Mesendoderm (in vitro differentiated cells): ENCODE data around the gene SUPT5H.

Experiments used
- DNase-seq: peaks from one replicate; pipeline ENCODE4 v3.0.0; 2013
- H2AK5ac ChIP-seq: 2 replicates; pipeline ENCODE4 v1.6.1; 2013; ENCODE audit warnings: low read length, inconsistent platforms
- H2BK120ac ChIP-seq: 2 replicates; pipeline ENCODE4 v1.6.1; 2013; ENCODE audit warnings: low read depth, mild to moderate bottlenecking, low read length, moderate library complexity, mixed read lengths
- H2BK15ac ChIP-seq: replicated peaks from 2 replicates; pipeline ENCODE4 v1.6.1; 2013; ENCODE audit warnings: low read depth, mild to moderate bottlenecking, moderate library complexity
- H2BK5ac ChIP-seq: 2 replicates; pipeline ENCODE4 v1.6.1; 2013; ENCODE audit warnings: low read length, inconsistent platforms
- H3K18ac ChIP-seq: 2 replicates; pipeline ENCODE4 v1.6.1; 2013; ENCODE audit warnings: mild to moderate bottlenecking, low read length, mixed read lengths
- H3K23ac ChIP-seq: one replicate; pipeline ENCODE4 v1.6.1; 2013; ENCODE audit warnings: low read length
- H3K27ac ChIP-seq: 2 replicates; pipeline ENCODE4 v1.5.1; 2013; ENCODE audit warnings: low read depth, mild to moderate bottlenecking, inconsistent platforms, low read length, moderate library complexity
- H3K27me3 ChIP-seq: 2 replicates; pipeline ENCODE4 v1.6.1; 2013; ENCODE audit warnings: low read length, control low read depth, mild to moderate bottlenecking, inconsistent platforms; ENCODE audit not compliant: insufficient read depth, poor library complexity
- H3K36me3 ChIP-seq: 2 replicates; pipeline ENCODE4 v1.6.1; 2013; ENCODE audit warnings: low read length, inconsistent platforms; ENCODE audit not compliant: control insufficient read depth, insufficient read depth
- H3K4ac ChIP-seq: one replicate; pipeline ENCODE4 v1.6.1; 2013; ENCODE audit warnings: low read depth, mild to moderate bottlenecking, low read length, moderate library complexity
- H3K4me1 ChIP-seq: 2 replicates; pipeline ENCODE4 v1.6.1; 2013; ENCODE audit warnings: low read depth, low read length, inconsistent platforms; ENCODE audit not compliant: control insufficient read depth
- H3K4me2 ChIP-seq: 2 replicates; pipeline ENCODE4 v1.6.1; 2013; ENCODE audit warnings: low read length
- H3K4me3 ChIP-seq: 2 replicates; pipeline ENCODE4 v1.5.1; 2013; ENCODE audit warnings: mild to moderate bottlenecking, low read length
- H3K56ac ChIP-seq: one replicate; pipeline ENCODE4 v1.6.1; 2013; ENCODE audit warnings: low read length
- H3K79me1 ChIP-seq: 2 replicates; pipeline ENCODE4 v1.6.1; 2013; ENCODE audit warnings: low read length, inconsistent platforms
- H3K79me2 ChIP-seq: 2 replicates; pipeline ENCODE4 v1.6.1; 2013; ENCODE audit warnings: mild to moderate bottlenecking, low read length; ENCODE audit not compliant: control insufficient read depth, insufficient read depth
- H3K9ac ChIP-seq: 2 replicates; pipeline ENCODE4 v1.6.1; 2013; ENCODE audit warnings: low read length, inconsistent platforms
- H4K5ac ChIP-seq: one replicate; pipeline ENCODE4 v1.6.1; 2013; ENCODE audit warnings: low read length
- H4K8ac ChIP-seq: one replicate; pipeline ENCODE4 v1.6.1; 2013; ENCODE audit warnings: low read depth, mild to moderate bottlenecking, control low read depth, low read length, moderate library complexity
- WGBS: extraction: QIAGEN DNeasy Blood & Tissue Kit; methylation state at CpG from one replicate; pipeline ENCODE4 v1.1.7; 2013; ENCODE audit warnings: low lambda C conversion rate, missing lambda C conversion rate; ENCODE audit not compliant: insufficient coverage; ENCODE audit errors: extremely low coverage; 5-methylcytosine and 5-hydroxymethylcytosine counted together

The SUPT5H gene

DNA sequence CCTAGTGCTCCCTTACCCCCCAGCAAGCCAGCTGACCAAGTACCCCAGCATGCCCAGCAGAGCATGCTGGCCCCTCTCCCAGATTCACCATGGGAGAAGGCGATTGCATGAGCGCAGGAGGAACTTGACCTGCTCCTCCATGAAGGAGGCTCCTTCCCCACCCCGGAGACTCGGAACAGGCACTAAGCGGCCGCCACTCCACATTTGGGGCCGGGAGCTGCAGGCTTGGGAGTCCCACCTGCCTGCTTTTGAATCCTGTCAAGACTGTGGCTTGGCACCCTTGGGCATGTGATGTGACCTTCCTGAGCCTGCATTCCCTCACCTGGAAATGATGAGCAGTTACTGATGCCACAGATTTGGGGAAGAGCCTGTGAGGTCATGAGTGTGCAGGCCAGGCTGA lies 22.6 kb downstream of the SUPT5H start:
- Histone ChIP-seq H3K79me2 (no peaks in the 10 kb centered on the region), H3K18ac (no peak overlapping the region)

DNA sequence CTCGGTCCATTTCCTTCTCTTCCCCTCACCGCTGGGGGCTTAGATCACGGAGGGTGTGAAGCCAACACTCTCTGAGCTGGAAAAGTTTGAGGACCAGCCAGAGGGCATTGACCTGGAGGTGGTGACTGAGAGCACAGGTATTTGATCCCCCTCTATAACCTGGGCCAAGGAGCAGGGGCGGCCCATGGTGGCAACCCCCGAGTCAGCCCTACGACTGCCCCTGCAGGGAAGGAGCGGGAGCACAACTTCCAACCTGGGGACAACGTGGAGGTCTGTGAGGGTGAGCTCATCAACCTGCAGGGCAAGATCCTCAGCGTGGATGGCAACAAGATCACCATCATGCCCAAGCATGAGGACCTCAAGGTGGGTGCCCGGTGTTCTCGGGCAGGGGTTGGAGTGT lies 23.7 kb downstream of the SUPT5H start:
- Histone ChIP-seq H3K18ac (no peak overlapping the region), H3K4ac (no peak overlapping the region), H3K4me1 (no peaks in the 10 kb centered on the region), H2BK120ac (no peak overlapping the region), H3K56ac (no peak overlapping the region), H3K79me1 (peaks cover 2% of the 10 kb centered on the region), H3K36me3 (peaks cover 28% of the 10 kb centered on the region), H3K27me3 (no peaks in the 10 kb centered on the region), H2BK15ac (no peak overlapping the region), H3K4me3 (no peak overlapping the region), H4K5ac (no peak overlapping the region), H3K23ac (no peak overlapping the region), H3K27ac (no peak overlapping the region), H3K79me2 (no peaks in the 10 kb centered on the region), H4K8ac (no peak overlapping the region), H3K9ac (no peak overlapping the region), H3K4me2 (no peak overlapping the region), H2AK5ac (no peak overlapping the region), H2BK5ac (no peak overlapping the region)
- peak; percentile 52 for DNase-seq
- no CpG with 5 or more reads among the region's 11 CpGs for WGBS

More for the DNA sequence above, 22.6 kb downstream of the SUPT5H start:
- Histone ChIP-seq H3K27me3 (no peaks in the 10 kb centered on the region), H3K4ac (no peak overlapping the region), H2BK5ac (no peak overlapping the region), H2BK120ac (no peak overlapping the region), H3K36me3 (peaks cover 28% of the 10 kb centered on the region), H3K56ac (no peak overlapping the region), H2AK5ac (no peak overlapping the region), H3K79me1 (peaks cover 2% of the 10 kb centered on the region), H4K5ac (no peak overlapping the region), H3K9ac (no peak overlapping the region), H4K8ac (no peak overlapping the region), H2BK15ac (no peak overlapping the region), H3K4me3 (no peak overlapping the region), H3K4me1 (no peaks in the 10 kb centered on the region), H3K23ac (no peak overlapping the region), H3K27ac (no peak overlapping the region), H3K4me2 (no peak overlapping the region)
- no CpG with 5 or more reads among the region's 7 CpGs for WGBS
- no peak for DNase-seq

DNA sequence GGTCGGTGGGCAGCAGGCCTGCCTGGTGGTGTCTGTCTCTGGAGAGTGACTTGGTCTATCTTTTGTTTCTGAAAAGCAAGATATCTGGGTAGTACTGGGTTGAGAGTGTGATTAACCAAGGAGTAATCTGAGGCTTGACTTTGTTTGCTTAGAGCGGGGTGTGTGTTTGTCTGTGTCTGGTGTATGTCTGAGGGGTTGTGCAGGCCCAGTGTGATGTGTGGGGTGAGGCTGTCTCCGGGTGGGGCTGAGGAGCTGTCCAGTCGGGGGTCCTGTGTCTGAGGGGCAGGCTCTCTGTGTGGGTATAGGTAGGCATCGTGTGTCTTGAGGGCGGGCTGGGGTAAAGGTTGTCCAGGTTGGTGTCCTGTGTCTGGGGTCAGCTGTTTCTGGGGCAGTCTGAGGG lies 24.2 kb downstream of the SUPT5H start:
- H3K4me2 ChIP-seq, result no peak overlapping the region
- no peak overlapping the region for H3K9ac ChIP-seq
- H3K4me1 ChIP-seq, result no peaks in the 10 kb centered on the region
- H3K79me2 ChIP-seq, result no peaks in the 10 kb centered on the region
- peaks cover 30% of the 10 kb centered on the region for H3K36me3 ChIP-seq
- no peak overlapping the region for H2AK5ac ChIP-seq
- no peak overlapping the region for H3K56ac ChIP-seq
- H3K4me3 ChIP-seq, result no peak overlapping the region
- no peak overlapping the region for H2BK15ac ChIP-seq
- no peak overlapping the region for H4K5ac ChIP-seq
- no peak overlapping the region for H3K23ac ChIP-seq
- H3K18ac ChIP-seq, result no peak overlapping the region
- no peak overlapping the region for H3K27ac ChIP-seq
- H3K27me3 ChIP-seq, result no peaks in the 10 kb centered on the region
- no peak for DNase-seq
- peaks cover 2% of the 10 kb centered on the region for H3K79me1 ChIP-seq
- no peak overlapping the region for H4K8ac ChIP-seq
- H2BK5ac ChIP-seq, result no peak overlapping the region
- H2BK120ac ChIP-seq, result no peak overlapping the region
- WGBS, result no CpG with 5 or more reads among the region's 6 CpGs
- no peak overlapping the region for H3K4ac ChIP-seq

DNA sequence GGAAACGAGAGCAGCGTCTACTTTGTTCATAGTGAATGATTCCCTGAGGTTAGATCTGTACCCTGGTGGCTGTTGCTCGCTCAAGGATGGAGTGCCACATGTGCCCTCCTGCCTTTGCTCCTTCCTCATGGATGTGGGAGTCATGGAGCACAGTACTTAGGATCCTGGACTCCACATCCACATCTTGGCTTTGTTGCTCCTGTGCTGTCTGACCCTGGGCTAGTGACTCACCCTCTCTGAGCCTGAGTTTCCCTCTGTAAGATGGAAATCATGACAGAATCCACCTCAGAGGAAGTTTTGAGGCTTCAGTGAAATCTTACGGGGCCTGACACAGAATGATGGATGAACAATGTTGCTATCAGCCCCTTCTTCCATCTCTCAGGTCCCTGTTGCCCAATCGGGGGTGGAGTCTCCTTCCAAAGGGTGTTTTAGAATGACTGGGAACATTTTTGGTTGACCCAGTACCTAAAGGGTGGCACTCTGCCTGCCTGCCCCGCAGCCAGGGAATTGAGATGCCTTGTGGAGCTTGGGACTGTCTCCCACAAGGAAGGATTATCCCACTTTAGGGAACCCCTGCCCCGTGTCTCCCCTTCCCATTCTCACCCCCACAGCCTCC lies 25.4 kb downstream of the SUPT5H start:
- H3K4ac ChIP-seq, result no peak overlapping the region
- no peaks in the 10 kb centered on the region for H3K79me2 ChIP-seq
- no peak overlapping the region for H3K4me3 ChIP-seq
- H2BK15ac ChIP-seq, result no peak overlapping the region
- H3K18ac ChIP-seq, result no peak overlapping the region
- no peak overlapping the region for H2BK5ac ChIP-seq
- H3K56ac ChIP-seq, result no peak overlapping the region
- no CpG with 5 or more reads among the region's 7 CpGs for WGBS
- H3K27ac ChIP-seq, result no peak overlapping the region
- no peaks in the 10 kb centered on the region for H3K4me1 ChIP-seq
- no peak overlapping the region for H4K8ac ChIP-seq
- no peak overlapping the region for H3K4me2 ChIP-seq
- H2AK5ac ChIP-seq, result no peak overlapping the region
- H2BK120ac ChIP-seq, result no peak overlapping the region
- H3K23ac ChIP-seq, result no peak overlapping the region
- no peaks in the 10 kb centered on the region for H3K27me3 ChIP-seq
- DNase-seq, result no peak
- no peak overlapping the region for H3K9ac ChIP-seq
- H3K79me1 ChIP-seq, result no peaks in the 10 kb centered on the region
- H4K5ac ChIP-seq, result no peak overlapping the region
- H3K36me3 ChIP-seq, result peaks cover 26% of the 10 kb centered on the region

DNA sequence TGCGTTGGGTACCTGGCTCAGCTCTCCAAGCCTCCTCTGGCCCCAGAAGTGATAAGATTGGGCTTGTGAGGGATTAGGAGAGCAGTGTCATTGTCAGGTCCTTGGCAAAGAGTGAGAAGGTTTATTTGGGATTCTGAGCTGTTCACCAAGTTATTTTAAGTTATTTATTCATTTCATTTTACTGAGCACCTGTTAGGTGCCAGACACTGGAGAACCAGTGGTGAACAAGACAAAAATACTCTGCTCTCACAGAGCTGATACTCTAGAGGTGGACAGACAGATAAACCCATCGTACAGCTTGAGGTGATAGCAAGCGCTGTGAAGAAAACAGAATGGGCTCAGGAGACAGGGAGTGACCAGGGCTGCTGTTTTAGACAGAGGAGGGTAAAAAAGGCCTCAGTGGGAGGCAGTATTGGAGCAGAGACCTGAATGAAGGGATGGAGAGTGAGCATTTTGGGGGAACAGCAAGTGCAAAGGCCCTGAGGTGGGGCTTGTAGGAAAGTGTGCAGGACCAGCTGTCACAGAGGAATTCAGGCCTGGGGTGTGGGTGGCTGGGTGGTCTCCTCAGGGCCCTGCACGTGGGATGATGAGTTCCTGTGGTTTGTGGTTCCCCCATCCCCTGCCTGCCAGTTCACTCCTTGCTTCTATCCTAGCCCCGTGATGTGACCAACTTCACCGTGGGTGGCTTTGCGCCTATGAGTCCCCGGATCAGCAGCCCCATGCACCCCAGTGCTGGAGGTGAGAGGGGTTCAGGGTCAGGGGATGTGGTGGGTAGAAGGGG lies 26.6 kb downstream of the SUPT5H start:
- H2BK5ac ChIP-seq, result no peak overlapping the region
- no peak overlapping the region for H3K27ac ChIP-seq
- no peak overlapping the region for H2BK120ac ChIP-seq
- H3K36me3 ChIP-seq, result peaks cover 22% of the 10 kb centered on the region
- H3K4me2 ChIP-seq, result no peak overlapping the region
- no peak overlapping the region for H2BK15ac ChIP-seq
- H4K8ac ChIP-seq, result no peak overlapping the region
- H3K23ac ChIP-seq, result no peak overlapping the region
- no peak overlapping the region for H2AK5ac ChIP-seq
- no CpG with 5 or more reads among the region's 8 CpGs for WGBS
- H3K9ac ChIP-seq, result no peak overlapping the region
- H3K79me1 ChIP-seq, result no peaks in the 10 kb centered on the region
- no peak overlapping the region for H4K5ac ChIP-seq
- H3K27me3 ChIP-seq, result no peaks in the 10 kb centered on the region
- no peak overlapping the region for H3K56ac ChIP-seq
- H3K18ac ChIP-seq, result no peak overlapping the region
- H3K4ac ChIP-seq, result no peak overlapping the region
- no peak overlapping the region for H3K4me3 ChIP-seq
- DNase-seq, result no peak
- H3K4me1 ChIP-seq, result no peaks in the 10 kb centered on the region
- H3K79me2 ChIP-seq, result no peaks in the 10 kb centered on the region
